OCI-LY7 (cell line): ENCODE results near the gene ZXDC. TPM values are rescaled to one million over a fixed set of nuclear protein-coding genes. Genes with fewer than 3 reads are reported as not detected.

Experiments
- BruUV-seq: library from RNA; stranded (reverse); fragments of 400-500 nt; replicated peaks from 2 replicates; lab custom pipeline; 2021; lab: Mats Ljungman, UMichigan
- CTCF ChIA-PET: fragments of 300-600 bp; sonication (Branson Sonifier 250); formaldehyde crosslinking; loops from one replicate; lab custom pipeline; 2022; ENCODE audit warnings: antibody characterized with exemption; ENCODE audit not compliant: unreplicated experiment; lab: Charles Lee
- POLR2A ChIA-PET: fragments of 300-600 bp; sonication (Branson Sonifier 250); formaldehyde crosslinking; loops from one replicate; lab custom pipeline; 2022; ENCODE audit warnings: antibody characterized with exemption; lab: Charles Lee
- DNase-seq: peaks from one replicate; pipeline ENCODE4 v3.0.0-alpha.2; 2015; ENCODE audit warnings: low spot score
- H2AFZ ChIP-seq: fragments of 200-600 bp; sonication (generic), shearing (Covaris generic); 2 replicates; pipeline ENCODE4 v1.6.1; 2014; ENCODE audit warnings: mild to moderate bottlenecking, antibody characterized with exemption, low read length, moderate library complexity
- H3K27ac ChIP-seq: fragments of 200-600 bp; sonication (generic); 2 replicates; pipeline ENCODE4 v1.5.1; 2014; ENCODE audit warnings: mixed run types, low read depth, mild to moderate bottlenecking, moderate library complexity, low read length, inconsistent platforms; ENCODE audit not compliant: poor library complexity, severe bottlenecking
- H3K36me3 ChIP-seq: fragments of 200-600 bp; sonication (generic); 2 replicates; pipeline ENCODE4 v1.6.1; 2014; ENCODE audit warnings: mild to moderate bottlenecking, antibody characterized with exemption, low read length, moderate library complexity, mixed read lengths; ENCODE audit not compliant: insufficient read depth
- H3K4me1 ChIP-seq: fragments of 200-600 bp; sonication (generic); 2 replicates; pipeline ENCODE4 v1.5.1; 2014; ENCODE audit warnings: mild to moderate bottlenecking, low read length; ENCODE audit not compliant: insufficient read depth, poor library complexity, severe bottlenecking
- H3K4me2 ChIP-seq: fragments of 200-600 bp; sonication (generic); 2 replicates; pipeline ENCODE4 v1.6.1; 2014; ENCODE audit warnings: mild to moderate bottlenecking, low read length
- H3K4me3 ChIP-seq: fragments of 200-600 bp; sonication (generic); 2 replicates; pipeline ENCODE4 v1.5.1; 2014; ENCODE audit warnings: mild to moderate bottlenecking, low read depth, low read length; ENCODE audit not compliant: poor library complexity, severe bottlenecking
- H3K79me2 ChIP-seq: fragments of 200-600 bp; sonication (generic); 2 replicates; pipeline ENCODE4 v1.6.1; 2016; ENCODE audit warnings: low read depth, mild to moderate bottlenecking, low read length, moderate library complexity, mixed read lengths; ENCODE audit not compliant: insufficient read depth
- H3K9me2 ChIP-seq: fragments of 200-600 bp; sonication (generic); 2 replicates; pipeline ENCODE4 v1.6.1; 2016; ENCODE audit warnings: mild to moderate bottlenecking, low read length, mixed read lengths; ENCODE audit not compliant: insufficient read depth
- H3K9me3 ChIP-seq: fragments of 200-600 bp; sonication (generic); 2 replicates; pipeline ENCODE4 v1.6.1; 2014; ENCODE audit warnings: mild to moderate bottlenecking, mixed run types, low read length, mixed read lengths
- H4K20me1 ChIP-seq: fragments of 200-600 bp; sonication (generic); 2 replicates; pipeline ENCODE4 v1.6.1; 2014; ENCODE audit warnings: mild to moderate bottlenecking, antibody characterized with exemption, low read length, moderate library complexity, mixed read lengths; ENCODE audit not compliant: insufficient read depth
- EZH2phosphoT487 ChIP-seq: fragments of 200-600 bp; sonication (generic); IDR thresholded peaks from 2 replicates; pipeline ENCODE4 v1.6.1; 2018; ENCODE audit warnings: low read depth, borderline replicate concordance, mild to moderate bottlenecking, mixed run types, antibody characterized with exemption, low read length, moderate library complexity, mixed read lengths
- intact Hi-C: fragments of 100-400 bp; cut with micrococcal nuclease; formaldehyde crosslinking; loops from one replicate; pipeline ENCODE4 v1.10.0; 2022; ENCODE audit not compliant: unreplicated experiment
- total RNA-seq, 2 experiments: library from RNA; depleted of rRNA in 1 of 2; stranded (reverse); fragments of >200 nt in 1 of 2; shearing (Covaris generic) in 1 of 2; gene quantifications; 2 replicates each; pipeline ENCODE4 v1.2.3, GENCODE V29; 2014 to 2022
- TF ChIP-seq, protein P1 (sequence below): fragments of 200-600 bp; sonication (generic); conservative IDR thresholded peaks from 2 replicates; pipeline ENCODE4 v1.5.1; 2014; ENCODE audit warnings: mild to moderate bottlenecking, antibody characterized with exemption, low read length, moderate library complexity, mixed read lengths

ZXDC gene
- total RNA-seq, 2 experiments from 2014 or later = 32.2 to 34.9 TPM

DNA sequence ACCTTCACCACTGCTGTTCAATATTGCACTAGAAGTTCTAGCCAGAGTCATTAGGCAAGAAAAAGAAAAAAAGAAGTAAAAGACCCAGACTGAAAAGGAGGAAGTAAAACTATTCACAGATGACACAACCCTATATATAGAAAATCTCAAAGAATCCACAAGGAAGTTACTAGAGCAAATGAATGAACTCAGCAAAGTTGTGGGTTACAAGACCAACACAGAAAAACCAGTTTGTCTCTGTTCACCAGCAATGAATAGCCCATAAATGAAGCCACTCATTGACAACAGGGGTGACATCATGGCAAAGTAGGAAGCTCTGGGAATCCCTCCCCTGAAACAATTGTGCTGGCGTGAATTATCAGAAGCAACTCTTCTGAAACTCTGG lies 76.3 kb downstream of the ZXDC start:
- POLR2A ChIA-PET = no interaction called here

DNA sequence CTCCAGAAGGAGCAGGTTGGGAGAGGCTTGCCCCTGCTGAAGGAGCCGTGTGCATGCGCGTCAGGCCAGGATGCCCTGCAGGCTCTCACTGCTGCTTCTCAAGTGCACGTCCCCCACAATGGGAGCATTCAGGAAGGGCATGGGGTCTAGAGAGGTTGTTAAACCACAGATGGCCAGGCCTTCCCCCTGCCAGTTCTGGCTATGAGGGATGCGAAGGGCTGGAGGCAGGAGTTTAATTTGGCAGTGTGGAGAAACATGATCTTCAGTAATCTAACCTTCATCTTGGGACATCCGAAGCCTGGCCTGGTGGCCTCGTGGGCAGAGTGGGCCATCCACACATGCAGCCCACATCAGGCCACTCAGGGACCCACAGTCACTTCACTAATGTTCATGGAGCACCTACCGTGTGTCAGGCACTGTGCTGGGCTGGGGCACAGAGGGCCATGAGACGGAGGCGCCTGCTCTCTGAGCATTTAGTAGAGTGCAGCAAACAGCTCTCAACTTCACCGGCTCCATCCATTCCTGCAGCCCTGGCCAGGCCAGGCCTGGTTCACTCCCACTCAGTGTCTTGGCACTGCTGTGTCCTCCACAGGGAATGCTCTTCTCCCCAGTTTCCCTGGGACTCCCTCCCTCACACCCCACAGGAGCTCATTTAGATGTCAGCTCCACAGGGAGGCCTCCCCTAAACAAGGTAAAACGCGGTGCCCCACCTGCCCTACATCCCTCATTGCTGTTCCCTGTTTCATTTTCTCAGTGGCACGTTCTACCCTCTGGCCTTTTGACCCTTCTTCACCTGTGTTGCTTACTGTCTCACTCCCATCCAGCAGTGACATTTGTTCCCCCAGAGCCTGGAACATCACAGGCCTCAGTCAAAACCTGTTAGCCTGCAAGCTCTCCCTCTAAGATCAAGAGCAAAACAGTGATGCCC lies 77.0 kb downstream of the ZXDC start:
- no peak for DNase-seq
- ChIA-PET POLR2A (no interaction called here), CTCF (no interaction called here)
- no peaks in the 10 kb centered on the region for H3K9me3 ChIP-seq
- H3K36me3 ChIP-seq = no peaks in the 10 kb centered on the region
- TF ChIP-seq, protein P1, sequence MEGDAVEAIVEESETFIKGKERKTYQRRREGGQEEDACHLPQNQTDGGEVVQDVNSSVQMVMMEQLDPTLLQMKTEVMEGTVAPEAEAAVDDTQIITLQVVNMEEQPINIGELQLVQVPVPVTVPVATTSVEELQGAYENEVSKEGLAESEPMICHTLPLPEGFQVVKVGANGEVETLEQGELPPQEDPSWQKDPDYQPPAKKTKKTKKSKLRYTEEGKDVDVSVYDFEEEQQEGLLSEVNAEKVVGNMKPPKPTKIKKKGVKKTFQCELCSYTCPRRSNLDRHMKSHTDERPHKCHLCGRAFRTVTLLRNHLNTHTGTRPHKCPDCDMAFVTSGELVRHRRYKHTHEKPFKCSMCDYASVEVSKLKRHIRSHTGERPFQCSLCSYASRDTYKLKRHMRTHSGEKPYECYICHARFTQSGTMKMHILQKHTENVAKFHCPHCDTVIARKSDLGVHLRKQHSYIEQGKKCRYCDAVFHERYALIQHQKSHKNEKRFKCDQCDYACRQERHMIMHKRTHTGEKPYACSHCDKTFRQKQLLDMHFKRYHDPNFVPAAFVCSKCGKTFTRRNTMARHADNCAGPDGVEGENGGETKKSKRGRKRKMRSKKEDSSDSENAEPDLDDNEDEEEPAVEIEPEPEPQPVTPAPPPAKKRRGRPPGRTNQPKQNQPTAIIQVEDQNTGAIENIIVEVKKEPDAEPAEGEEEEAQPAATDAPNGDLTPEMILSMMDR = no peak
- TF ChIP-seq EZH2phosphoT487 = no peak
- no peak overlapping the region for H3K4me3 ChIP-seq
- no peak overlapping the region for H3K27ac ChIP-seq
- no peaks in the 10 kb centered on the region for H3K79me2 ChIP-seq
- H3K4me2 ChIP-seq = no peak overlapping the region
- no peaks in the 10 kb centered on the region for H4K20me1 ChIP-seq
- intact Hi-C loops = no loop called here
- no peak overlapping the region for H2AFZ ChIP-seq
- no TSS peak for BruUV-seq
- H3K9me2 ChIP-seq = no peaks in the 10 kb centered on the region
- H3K4me1 ChIP-seq = peaks cover 10% of the 10 kb centered on the region

More for the DNA sequence above, 76.3 kb downstream of the ZXDC start:
- Histone ChIP-seq H3K9me3 (no peaks in the 10 kb centered on the region), H3K27ac (no peak overlapping the region), H3K9me2 (no peaks in the 10 kb centered on the region), H3K79me2 (no peaks in the 10 kb centered on the region), H2AFZ (no peak overlapping the region), H3K4me2 (no peak overlapping the region), H3K36me3 (no peaks in the 10 kb centered on the region), H3K4me1 (peaks cover 10% of the 10 kb centered on the region), H4K20me1 (no peaks in the 10 kb centered on the region), H3K4me3 (no peak overlapping the region)
- DNase-seq = peak; percentile 41
- CTCF ChIA-PET = no interaction called here
- intact Hi-C loops = no loop called here
- no peak for TF ChIP-seq EZH2phosphoT487
- TF ChIP-seq, protein P1 = no peak
- no TSS peak for BruUV-seq
